Activated CD8-positive, alpha-beta memory T cell treated with anti-CD3 and anti-CD28 coated beads for 36 hours (primary cell): ENCODE results near the gene CPTP. TPM values are rescaled to one million over a fixed set of nuclear protein-coding genes. Genes with fewer than 3 reads are reported as not detected.

Experiments used
- CTCF ChIA-PET: fragments of 350-600 bp; sonication (Branson Sonifier 250); formaldehyde crosslinking; loops from one replicate; lab custom pipeline; 2021; ENCODE audit warnings: antibody characterized with exemption; lab: Charles Lee
- POLR2A ChIA-PET: fragments of 350-600 bp; sonication (Branson Sonifier 250); formaldehyde crosslinking; loops from one replicate; lab custom pipeline; 2021; ENCODE audit warnings: antibody characterized with exemption; lab: Charles Lee
- total RNA-seq, 2 experiments: library from RNA; stranded (reverse); gene quantifications; one replicate each; pipeline ENCODE4 v1.2.3, GENCODE V29; 2021

Gene CPTP
- 10 to 100 TPM; 15.6 to 16.0 TPM for total RNA-seq

DNA sequence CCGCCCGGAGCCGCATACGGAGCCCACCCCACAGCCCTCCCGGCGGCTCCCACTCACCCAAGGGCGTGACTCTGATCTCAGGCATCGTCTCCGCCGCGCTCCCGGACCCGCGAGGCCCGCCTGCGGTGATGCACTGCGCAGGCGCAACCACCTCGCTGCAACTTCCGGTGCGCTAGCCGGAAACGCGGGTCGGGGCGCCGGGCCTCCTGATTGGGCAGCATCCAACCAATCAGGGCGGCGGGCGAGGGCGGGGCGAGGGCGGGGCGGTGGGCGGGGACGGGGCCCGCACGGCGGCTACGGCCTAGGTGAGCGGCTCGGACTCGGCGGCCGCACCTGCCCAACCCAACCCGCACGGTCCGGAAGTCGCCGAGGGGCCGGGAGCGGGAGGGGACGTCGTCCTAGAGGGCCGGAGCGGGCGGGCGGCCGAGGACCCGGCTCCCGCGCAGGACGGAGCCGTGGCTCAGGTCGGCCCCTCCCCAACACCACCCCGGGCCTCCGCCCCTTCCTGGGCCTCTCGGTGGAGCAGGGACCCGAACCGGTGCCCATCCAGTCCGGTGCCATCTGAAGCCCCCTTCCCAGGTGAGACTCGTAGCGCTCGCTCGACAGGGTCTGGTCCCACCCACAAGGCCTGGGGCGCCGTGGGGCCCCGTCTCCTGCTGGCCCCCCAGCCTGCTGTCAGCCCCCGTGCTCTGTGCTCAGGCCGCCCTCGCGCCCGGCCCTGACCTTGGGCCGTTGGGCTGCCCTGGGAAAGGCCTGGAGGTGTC lies at the start of gene CPTP, which contains the start of gene INTS11:
TSS of gene CPTP (plus strand) at position 279 of the 764 bp plus-strand sequence. CDS start 2,109 bp downstream, outside the sequence.
TSS of gene INTS11 (minus strand) at position 137 of the 764 bp plus-strand sequence. CDS start at position 85, 52 bp downstream.
- ChIA-PET CTCF (no interaction called here), POLR2A (interaction anchor here (1.0 kb wide), 1 partner anchor 15 kb away, joined by 3 read pairs; no protein-coding TSS in a partner anchor)

DNA sequence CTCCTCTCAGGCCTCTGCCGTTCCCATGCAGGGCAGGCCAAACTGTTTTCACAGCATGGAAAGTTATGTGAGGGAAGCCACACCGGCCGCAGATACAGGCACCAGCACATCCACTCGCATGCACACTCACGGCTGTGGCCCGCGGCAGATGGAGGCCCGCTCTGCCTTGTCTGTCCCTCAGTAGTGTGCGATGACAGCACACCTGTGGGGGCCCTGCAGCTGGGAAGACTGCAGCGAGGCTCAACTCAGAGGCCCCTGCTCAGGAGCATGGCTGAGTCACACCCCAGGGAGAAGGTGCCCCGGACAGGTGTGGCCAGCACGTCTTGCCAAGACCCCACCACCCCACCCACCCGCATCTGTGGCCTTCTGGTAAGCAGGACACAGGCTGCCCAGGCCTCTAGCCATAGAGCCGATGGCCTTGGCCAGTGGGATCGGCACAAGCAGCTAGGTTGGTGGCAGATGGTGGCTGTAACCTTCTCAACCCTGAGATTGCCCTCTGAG lies 49.6 kb upstream of the CPTP start:
- ChIA-PET POLR2A (no interaction called here), CTCF (interaction anchor here (1.1 to 1.3 kb wide), 2 partner anchors 24 to 292 kb away, joined by 3 read pairs; no protein-coding TSS in a partner anchor)

DNA sequence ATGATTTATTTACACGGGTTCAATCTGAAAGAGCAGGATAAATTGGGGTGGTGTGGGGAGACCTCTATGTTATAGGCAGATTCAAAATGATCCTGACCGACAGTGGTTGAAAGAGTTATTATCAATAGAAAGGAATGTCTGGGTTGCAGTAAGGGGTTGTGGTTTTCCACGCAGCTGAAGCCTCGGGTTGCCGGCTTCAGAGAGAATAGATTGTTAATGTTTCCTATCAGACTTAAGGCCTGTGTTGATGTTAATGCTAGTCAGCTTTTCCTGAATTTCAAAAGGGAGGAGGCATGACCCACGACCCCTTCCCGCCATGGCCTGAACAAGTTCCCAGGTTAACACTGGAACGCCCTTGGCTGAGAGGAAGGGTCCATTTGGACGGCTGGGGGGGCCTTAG lies 48.8 kb upstream of the CPTP start:
- ChIA-PET POLR2A (no interaction called here), CTCF (interaction anchor here (1.1 kb wide), 1 partner anchor 25 kb away, joined by 3 read pairs; no protein-coding TSS in a partner anchor)

DNA sequence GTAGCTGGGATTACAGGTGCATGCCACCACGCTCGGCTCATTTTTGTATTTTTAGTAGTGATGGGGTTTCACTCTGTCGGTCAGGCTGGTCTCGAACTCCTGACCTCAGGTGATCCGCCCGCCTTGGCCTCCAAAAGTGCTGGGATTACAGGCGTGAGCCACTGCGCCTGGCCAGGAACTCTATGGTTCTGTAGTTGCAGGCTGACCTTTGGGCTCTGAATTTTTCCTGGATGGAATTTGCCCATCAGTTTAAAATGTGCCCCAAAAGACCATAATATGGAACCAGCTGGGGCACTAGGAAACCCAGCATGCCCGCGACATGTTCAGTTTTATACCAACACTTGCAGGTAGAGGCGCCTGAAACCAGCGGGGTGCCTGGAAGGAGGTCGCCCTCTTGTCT lies 46.0 kb upstream of the CPTP start:
- ChIA-PET POLR2A (interaction anchor here (0.7 kb wide), 1 partner anchor 75 kb away, joined by 3 read pairs; no protein-coding TSS in a partner anchor), CTCF (no interaction called here)

DNA sequence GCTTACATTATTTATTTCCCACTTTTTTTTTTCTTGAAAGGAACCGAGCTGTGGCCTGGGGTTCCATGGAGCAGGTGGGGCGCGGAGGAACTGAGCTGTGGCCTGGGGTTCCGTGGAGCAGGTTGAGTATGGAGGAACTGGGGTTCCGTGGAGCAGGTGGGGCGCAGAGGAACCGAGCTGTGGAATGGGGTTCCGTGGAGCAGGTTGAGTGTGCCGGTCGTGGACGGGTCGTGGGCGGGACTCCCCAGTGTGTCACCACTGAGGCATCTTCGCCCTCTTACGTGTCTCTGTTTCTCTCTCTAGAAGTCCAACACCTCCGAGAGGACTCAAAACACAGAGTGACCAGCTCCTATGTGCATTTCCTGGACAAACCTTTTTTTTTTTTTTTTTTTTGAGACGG lies 45.6 kb upstream of the CPTP start:
- ChIA-PET CTCF (no interaction called here), POLR2A (interaction anchor here (0.7 kb wide), 2 partner anchors 75 to 116 kb away, joined by 3 to 4 read pairs; no protein-coding TSS in a partner anchor)

DNA sequence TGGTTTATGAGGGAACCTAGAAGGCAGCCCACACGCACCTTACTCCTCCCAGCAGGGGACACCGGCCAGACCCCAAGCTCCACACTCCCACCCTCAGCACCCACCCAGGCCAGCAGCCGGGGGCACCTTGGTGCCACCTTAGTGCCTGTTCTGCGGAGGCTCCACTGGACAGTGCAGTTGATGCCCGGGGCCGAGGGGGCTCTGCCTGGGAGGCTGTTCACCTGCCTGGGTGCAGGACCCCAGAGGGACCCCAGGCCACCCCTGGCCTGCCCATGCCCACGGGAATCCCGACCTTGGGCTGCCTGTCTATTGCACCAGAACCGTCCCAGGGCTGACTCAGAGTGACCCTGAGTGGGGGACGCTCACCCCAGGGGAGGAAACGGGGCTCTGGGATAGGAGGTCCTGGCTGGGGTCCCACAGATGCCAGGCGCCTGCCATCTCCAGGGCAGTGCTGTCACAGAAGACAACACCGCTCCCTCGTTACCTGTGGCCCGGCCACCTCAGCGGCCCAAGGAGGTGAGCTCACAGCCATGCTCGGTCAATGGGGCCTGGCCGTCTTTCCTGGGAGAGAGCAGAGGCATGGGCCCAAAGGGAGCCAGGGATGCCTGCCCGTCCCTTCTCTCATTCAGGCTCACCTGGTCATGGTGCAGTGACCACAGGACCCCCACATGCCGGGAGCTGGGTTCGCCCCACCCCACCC lies 43.7 kb upstream of the CPTP start:
- CTCF ChIA-PET: no interaction called here
- POLR2A ChIA-PET: interaction anchor here (1.1 kb wide), 1 partner anchor 17 kb away, joined by 3 read pairs; no protein-coding TSS in a partner anchor

DNA sequence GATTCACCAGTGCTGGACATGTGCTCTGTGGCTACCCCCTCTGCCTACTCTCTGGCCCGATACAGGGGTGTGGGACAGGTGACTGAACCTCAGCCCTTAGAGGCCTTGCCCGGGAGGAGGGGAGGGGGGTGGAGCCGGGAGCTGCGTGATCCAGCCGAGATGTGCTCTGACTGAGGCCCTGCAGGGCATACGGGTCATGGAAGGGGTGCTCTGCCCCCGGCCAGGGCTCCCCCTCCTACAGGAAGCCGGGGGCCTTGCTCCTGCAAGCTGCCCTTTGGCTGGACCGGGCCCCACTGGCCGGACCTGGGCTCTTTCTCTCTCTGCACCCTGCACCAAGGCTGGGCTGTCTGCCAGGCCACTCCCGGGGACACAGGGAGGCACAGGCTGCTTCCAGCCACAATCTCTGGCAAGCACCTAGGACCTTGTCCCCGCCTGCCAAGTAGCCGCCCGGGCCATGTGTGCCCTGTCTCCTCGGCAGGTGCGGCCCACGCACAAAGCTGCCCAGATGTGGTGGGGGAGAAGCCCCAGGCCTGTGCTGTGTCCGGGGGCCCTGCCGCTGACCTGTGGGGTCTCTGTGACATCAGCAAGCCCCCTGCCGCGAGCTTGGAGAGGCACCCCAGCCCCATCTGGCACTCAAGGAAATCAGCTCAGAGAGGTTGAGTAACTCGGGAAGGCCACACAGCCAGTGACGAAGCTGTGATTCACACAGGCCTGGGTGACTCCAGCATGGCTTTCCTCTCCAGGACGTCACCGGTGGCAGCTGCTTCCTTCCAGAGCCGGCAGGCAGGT lies 42.9 kb upstream of the CPTP start:
- ChIA-PET POLR2A (interaction anchor here (1.1 kb wide), 1 partner anchor 18 kb away, joined by 3 read pairs; no protein-coding TSS in a partner anchor), CTCF (interaction anchor here (0.6 kb wide), 1 partner anchor 21 kb away, joined by 3 read pairs; no protein-coding TSS in a partner anchor)

DNA sequence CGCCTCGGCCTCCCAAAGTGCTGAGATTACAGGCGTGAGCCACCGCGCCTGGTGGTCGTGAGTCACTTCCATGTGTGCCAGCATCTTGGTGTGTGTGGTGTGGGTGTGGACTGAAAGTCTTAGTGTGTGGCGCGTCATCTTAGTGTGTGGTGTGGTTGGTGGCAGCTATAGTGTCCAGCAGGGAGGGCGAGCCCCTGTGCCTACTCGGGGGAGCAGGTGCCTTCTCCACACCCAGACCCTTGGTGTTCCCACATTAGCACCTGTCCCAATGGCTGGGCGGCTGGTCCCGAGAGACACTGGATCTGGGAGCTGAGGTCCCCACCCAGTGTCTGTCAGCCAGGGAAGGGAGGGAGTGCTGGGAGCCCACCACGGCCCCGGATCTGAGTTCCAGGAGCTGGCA lies 41.6 kb upstream of the CPTP start:
- CTCF ChIA-PET: interaction anchor here (0.9 kb wide), 1 partner anchor 18 kb away, joined by 4 read pairs; no protein-coding TSS in a partner anchor
- POLR2A ChIA-PET: no interaction called here

DNA sequence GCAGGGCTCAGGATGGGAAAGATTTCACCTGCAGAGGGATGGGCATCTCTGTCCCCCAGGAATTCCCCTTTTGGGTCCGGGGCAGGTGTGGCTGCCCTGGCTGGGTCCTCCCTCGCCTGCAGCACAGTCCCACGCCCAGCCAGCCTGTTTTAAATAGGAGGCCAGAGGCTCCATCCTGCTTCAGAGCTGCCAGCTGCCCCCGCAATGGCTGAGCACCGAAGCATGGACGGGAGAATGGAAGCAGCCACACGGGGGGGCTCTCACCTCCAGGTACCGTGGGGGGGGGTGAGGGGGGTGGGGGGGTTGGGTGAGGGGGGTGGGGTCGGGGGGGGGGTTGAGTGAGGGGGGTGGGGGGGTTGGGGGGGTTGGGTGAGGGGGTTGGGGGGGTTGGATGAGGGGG lies 40.8 kb upstream of the CPTP start:
- ChIA-PET POLR2A (no interaction called here), CTCF (interaction anchor here (0.9 kb wide), 1 partner anchor 18 kb away, joined by 4 read pairs; no protein-coding TSS in a partner anchor)

DNA sequence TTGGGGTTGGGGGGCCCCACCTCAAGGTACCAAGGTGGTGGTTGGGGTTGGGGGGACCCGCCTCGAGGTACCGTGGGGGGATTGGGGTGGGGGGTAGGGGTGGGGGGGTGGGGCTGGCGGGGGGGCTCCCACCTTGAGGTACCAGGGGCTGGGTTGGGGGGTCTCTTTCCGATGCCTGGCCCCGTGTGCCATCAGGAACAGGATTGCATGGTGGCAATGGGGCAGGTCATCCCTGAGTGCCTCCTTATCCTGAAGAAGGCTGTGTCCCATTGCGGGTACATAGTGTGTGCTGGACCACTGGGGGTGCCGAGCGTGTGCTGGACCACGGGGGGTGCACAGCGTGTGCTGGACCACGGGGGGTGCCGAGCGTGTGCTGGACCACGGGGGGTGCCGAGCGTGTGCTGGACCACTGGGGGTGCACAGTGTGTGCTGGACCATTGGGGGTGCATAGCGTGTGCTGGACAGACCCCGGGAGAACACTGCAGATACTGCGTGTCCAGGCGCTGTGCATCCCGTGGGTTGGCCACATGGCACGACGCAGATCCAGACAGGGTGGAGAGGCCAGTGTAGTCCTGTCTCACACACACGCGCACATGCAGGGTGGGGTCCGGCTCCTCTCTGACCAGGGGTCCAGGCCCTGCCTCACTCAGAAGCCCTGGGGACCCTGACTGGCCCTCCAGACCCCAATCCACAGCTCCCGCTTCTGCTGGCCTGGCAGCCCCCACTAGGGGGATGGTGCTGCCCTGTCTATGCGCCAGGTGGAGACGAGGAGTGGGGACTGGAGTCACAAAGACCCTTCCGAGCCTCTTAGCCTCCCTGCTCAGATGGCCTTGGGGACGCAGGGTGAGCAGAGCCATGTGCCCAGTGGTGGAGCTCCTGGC lies 40.1 kb upstream of the CPTP start:
- ChIA-PET POLR2A (no interaction called here), CTCF (no interaction called here)

DNA sequence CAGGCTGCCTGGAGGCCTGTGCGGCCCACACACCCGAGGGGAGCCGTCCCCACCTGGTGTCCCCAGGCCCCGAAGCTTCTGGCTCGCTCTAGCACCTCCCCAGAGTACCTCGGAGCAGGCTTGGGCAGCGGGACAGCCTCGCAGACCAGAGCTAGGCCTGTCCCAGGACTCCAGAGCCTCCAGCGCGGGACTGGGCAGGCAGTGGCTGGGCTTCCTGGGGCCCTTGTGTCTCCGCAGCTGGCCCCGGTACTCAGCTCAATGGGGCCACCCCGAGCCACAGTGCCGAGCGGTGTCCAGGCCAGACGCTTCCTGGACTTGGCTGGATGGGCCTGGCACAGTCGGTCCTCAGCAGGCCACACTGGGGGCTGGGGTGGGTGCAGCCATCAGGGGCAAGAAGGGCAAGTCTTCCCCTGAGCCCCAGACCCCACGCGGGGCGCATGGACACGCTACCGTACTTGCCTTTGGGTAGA lies 39.5 kb upstream of the CPTP start:
- POLR2A ChIA-PET: no interaction called here

DNA sequence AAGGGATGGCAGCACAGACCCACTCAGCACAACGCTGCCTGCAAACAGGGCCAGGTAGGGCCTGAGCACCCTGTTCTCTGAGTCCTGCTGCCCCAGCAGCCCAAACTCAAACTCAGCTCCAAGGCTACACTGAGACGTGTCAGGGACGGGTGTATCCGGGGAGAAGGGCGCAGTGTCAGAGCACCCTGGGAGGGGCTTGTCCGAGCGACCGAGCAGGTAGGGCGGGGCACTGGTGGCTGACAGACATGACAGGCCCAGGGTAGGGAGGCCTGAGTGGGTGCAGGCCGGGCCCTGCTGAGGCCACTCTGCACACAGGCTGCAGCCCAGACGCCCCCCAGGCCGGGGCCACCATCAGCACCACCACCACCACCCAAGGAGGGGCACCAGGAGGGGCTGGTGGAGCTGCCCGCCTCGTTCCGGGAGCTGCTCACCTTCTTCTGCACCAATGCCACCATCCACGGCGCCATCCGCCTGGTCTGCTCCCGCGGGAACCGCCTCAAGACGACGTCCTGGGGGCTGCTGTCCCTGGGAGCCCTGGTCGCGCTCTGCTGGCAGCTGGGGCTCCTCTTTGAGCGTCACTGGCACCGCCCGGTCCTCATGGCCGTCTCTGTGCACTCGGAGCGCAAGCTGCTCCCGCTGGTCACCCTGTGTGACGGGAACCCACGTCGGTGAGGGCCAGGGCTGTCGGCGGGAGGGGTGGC lies 38.8 kb upstream of the CPTP start:
- CTCF ChIA-PET: interaction anchor here (0.6 kb wide), 1 partner anchor 272 kb away, joined by 3 read pairs; no protein-coding TSS in a partner anchor
- POLR2A ChIA-PET: no interaction called here

More for the DNA sequence above, 39.5 kb upstream of the CPTP start:
- CTCF ChIA-PET: interaction anchor here (0.6 kb wide), 1 partner anchor 273 kb away, joined by 3 read pairs; no protein-coding TSS in a partner anchor

DNA sequence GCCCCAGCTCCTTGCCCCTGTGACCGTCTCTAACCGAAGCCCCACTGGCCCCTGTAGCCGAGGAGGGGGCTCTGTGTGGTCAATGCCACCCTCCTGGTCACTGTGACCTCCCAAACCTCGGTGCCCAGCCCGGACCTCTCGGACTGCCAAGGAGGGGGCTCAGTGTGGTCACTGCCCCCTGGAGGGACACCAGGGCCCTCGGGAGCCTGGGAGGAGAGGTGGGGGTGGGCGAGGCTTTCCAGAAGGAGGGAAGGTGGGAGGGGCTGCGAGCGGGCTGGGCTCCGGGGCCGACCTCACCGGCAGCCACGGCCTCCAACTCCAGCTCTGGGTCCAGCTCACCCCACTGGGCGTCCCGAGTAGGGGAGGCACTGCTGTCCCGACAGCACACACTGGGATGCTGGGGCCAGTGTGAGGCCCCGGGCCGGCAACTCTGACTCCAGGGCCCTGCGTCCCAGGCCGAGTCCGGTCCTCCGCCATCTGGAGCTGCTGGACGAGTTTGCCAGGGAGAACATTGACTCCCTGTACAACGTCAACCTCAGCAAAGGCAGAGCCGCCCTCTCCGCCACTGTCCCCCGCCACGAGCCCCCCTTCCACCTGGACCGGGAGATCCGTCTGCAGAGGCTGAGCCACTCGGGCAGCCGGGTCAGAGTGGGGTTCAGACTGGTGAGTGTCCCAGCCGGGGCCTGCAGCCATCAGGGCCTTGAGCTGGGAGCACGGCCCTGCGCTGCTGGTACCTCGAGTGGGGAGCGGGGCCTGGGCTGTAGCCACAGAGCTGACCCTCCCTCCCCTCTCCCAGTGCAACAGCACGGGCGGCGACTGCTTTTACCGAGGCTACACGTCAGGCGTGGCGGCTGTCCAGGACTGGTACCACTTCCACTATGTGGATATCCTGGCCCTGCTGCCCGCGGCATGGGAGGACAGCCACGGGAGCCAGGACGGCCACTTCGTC lies 38.0 kb upstream of the CPTP start:
- ChIA-PET POLR2A (no interaction called here), CTCF (no interaction called here)

DNA sequence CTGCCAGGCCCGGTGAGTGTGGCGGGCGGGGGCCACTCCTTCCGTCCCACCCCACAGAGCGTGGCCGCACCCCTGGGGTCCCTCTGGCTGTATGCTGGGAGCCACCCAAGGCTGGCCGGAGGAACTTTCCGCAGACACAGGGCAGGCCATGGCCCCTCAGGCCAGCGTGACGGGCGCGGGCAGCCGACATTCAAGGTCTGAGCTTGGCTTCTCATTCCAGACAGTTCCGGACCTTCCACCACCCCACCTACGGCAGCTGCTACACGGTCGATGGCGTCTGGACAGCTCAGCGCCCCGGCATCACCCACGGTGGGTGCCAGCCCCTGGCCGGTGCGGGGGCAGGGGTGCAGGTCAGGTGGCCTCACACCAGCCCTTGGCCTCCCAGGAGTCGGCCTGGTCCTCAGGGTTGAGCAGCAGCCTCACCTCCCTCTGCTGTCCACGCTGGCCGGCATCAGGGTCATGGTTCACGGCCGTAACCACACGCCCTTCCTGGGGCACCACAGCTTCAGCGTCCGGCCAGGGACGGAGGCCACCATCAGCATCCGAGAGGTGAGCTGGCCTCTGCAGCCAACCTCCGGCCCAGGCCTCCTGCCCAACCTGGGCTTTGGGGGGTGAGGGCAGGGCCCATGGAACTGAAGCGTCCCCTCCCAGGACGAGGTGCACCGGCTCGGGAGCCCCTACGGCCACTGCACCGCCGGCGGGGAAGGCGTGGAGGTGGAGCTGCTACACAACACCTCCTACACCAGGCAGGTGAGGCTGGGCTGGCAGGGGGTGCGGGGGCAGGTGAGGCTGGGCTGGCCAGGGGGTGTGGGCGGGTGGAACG lies 37.1 kb upstream of the CPTP start:
- ChIA-PET CTCF (no interaction called here), POLR2A (no interaction called here)

DNA sequence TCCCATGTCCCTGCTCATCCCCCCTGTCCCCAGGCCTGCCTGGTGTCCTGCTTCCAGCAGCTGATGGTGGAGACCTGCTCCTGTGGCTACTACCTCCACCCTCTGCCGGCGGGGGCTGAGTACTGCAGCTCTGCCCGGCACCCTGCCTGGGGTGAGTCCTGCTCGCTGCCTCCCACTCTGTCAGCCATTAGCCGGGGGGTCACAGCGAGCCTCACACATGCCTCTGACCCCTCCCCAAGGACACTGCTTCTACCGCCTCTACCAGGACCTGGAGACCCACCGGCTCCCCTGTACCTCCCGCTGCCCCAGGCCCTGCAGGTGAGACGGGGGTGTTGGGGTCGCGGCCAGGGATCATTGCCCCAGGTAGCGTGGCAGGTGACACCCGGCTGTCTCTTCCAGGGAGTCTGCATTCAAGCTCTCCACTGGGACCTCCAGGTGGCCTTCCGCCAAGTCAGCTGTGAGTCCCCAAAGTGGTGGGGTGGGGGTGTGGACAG lies 34.3 kb upstream of the CPTP start:
- ChIA-PET CTCF (interaction anchor here (1.0 to 2.8 kb wide), 7 partner anchors 169 to 306 kb away, joined by 3 to 41 read pairs (median 4); no protein-coding TSS in a partner anchor), POLR2A (interaction anchor here (0.7 kb wide), 1 partner anchor 39 kb away, joined by 3 read pairs; no protein-coding TSS in a partner anchor)
